Metanephros (tissue), 1 donor: ENCODE data around the gene DSN1. TPM values are rescaled to one million over a fixed set of nuclear protein-coding genes. Genes with fewer than 3 reads are reported as not detected.

Source experiments
- total RNA-seq: library from RNA; depleted of rRNA; stranded (reverse); fragments of >200 nt; gene quantifications from one replicate; pipeline ENCODE4 v1.2.3, GENCODE V29; 2014

DSN1 gene, protein sequence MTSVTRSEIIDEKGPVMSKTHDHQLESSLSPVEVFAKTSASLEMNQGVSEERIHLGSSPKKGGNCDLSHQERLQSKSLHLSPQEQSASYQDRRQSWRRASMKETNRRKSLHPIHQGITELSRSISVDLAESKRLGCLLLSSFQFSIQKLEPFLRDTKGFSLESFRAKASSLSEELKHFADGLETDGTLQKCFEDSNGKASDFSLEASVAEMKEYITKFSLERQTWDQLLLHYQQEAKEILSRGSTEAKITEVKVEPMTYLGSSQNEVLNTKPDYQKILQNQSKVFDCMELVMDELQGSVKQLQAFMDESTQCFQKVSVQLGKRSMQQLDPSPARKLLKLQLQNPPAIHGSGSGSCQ
- total RNA-seq = 12.7 TPM

DNA sequence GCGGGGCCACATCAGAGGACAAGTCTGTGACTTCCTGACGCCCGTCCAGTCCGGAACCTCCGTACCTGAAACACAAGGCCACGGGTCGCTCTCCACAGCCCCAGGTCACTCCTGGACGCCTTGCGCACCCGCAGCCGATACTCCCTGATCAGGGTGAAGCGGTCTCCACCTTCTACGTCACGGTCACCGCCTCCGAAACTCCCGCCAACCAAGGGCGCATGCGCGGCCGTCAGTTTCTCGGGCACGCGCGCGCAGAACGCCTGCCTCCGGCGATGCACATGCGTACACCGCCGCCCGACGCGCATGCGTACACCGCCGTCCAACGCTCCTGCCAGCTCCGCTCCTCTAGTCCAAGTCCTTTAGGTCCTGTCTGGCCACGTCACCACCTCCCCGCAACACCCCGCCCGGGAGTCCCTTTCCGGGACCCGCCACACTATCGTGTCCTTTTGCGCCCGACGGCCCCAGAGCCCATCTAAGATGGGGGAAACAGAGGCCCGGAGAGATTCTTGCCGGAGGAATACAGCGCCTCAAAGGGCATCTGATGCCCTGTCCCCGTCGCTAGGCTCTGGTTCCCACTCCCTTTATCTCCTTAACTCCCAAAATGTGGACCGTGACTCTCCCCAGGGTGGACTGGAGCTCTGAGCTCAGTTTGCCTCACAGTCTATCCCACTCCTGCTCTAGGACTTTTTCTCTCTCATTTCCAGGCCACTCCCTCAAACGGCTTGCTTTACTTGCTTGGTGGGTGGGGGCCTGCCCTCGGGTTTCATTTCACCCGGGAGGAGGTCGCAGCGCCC is at the start of gene DSN1:
Gene DSN1, minus strand, starts transcription at position 167 of the 794 bp plus-strand sequence. CDS start 2,305 bp downstream, outside the sequence.

DNA sequence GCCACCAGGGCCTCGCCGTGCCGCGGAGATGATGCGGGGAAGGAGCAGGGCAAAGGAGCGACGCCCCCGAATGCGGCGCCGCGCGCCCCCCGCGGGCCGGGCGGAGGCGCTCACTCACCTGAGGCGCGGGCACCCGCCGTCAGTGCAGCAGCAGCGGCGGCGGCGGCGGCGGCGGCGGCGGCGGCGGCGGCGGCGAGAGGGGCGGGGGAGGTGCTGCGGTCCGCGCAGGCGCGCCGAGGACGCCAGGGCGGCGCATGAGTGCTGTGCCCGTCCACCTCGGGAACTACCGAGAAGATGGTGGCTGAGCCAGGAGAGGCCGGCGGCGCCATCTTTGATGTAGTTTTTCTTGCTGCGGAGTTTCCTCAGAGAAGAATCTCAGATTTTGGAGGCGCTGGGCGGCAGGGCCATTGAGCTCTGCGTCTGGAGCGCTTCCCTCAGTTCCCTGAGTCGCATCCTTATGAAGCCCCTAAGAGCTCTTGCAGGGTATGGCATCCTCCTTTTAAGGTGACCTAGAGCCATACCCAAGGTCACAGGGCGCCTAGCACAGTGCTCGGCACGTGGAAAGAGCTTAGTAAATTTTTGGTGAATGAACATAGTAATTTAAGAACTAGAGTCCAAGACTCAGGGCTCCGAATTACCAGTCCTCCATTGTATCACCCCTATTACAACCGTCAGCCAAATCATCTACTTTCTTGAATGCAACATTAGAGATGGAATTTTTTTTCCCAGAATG is 27.5 kb downstream of the DSN1 start, which contains the start of gene NDRG3:
Gene NDRG3, minus strand, starts transcription at position 164 of the 733 bp plus-strand sequence. CDS start 24,355 bp downstream, outside the sequence.

Other genes starting within 250 kb of the DSN1 start
- gene MYL9, start 232.2 kb downstream of the DSN1 start, total RNA-seq = 19.2 TPM
- gene TGIF2, start 200.2 kb downstream of the DSN1 start, total RNA-seq = 41.3 TPM
- gene RAB5IF, start 168.0 kb downstream of the DSN1 start, total RNA-seq = 47.4 TPM
- 0.64 TPM for gene SLA2, start 127.6 kb downstream of the DSN1 start, total RNA-seq
- gene NDRG3, start 27.7 kb downstream of the DSN1 start, total RNA-seq = 22.5 TPM
- gene TLDC2, start 102.4 kb upstream of the DSN1 start, total RNA-seq = 3.7 TPM
- 30.2 TPM for gene SAMHD1, start 177.9 kb upstream of the DSN1 start, total RNA-seq